Stimulated activated naive CD4-positive, alpha-beta T cell (primary cell): ENCODE data around the gene TEX10.
"Not testable (repeated sequence)": the region's sequence is repeated elsewhere in the genome, so short reads cannot be mapped to it uniquely, and the experiment has no call there.

Experiments used
- DNase-seq, 6 experiments: peaks; one replicate each; lab custom pipeline; 2025; lab: John Stamatoyannopoulos, UW

TEX10 gene

GRCh38 chr9:100350188-100350587, 2.6 kb downstream of the TEX10 start:
- no peak for DNase-seq

GRCh38 chr9:100346836-100347235, 5.9 kb downstream of the TEX10 start:
- DNase-seq = no peak

- no peak for DNase-seq
Observed at GRCh38 chr9:100341889-100342288, 10.9 kb downstream of the TEX10 start.

GRCh38 chr9:100340224-100340623, 12.5 kb downstream of the TEX10 start:
- no peak for DNase-seq

DNA sequence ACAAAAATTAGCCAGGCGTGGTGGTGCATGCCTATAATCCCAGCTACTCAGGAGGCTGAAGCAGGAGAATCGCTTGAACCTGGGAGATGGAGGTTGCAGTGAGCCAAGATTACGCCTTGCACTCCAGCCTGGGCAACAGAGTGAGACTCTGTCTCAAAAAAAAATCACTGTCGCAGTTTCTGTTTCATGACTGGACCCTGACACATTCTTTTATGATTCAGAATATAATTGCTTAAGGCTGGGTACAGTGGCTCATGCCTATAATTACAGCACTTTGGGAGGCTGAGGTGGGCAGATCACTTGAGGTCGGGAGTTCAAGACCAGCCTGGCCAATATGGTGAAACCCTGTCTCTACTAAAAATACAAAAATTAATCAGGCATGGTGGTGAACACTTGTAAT, 14.0 kb downstream of the TEX10 start:
- not testable (repeated sequence) for DNase-seq

GRCh38 chr9:100324594-100325200, 28.0 kb downstream of the TEX10 start:
- peak in 3 of 6 experiments; percentile 5 to 32 (median 27) for DNase-seq

GRCh38 chr9:100322954-100323536, 29.7 kb downstream of the TEX10 start:
- DNase-seq = peak in 1 of 6 experiments; percentile 1

DNA sequence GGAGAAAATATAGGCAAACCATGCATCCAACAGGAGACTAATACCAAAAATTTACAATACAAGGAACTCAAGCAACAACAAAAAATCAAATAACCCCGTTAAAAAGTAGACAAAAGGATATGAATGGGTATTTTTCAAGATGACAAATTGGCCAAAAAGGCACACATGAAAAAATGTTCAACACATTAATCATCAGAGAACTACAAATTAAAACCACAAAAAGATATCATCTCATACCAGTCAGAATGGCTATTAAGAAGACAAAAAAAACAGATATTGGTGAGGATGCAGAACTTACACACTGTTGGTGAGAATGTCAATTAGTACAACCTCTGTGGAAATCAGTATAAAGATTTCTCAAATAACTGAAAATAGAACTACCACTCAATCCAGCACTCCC, 35.0 kb downstream of the TEX10 start:
- DNase-seq = no peak

DNA sequence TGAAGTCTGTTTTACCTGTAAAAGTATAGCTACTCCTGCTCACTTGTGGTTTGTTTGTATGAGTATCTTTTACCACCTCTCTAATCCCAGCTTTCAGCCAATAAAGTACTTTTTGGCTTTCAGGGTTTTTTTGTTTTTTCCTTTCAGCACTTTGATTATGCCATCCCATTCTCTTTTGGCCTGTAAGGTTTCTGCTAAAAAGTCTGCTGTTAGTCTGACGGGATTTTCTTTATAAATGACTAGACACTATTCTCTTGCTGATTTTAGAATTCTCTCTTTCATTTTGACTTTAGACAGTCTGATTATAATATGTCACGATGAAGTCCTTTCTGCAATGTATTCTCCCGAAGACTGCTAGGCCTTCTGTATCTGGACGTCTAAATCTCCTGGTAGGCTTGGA, 37.2 kb downstream of the TEX10 start:
- no peak for DNase-seq

- no peak for DNase-seq
Observed at GRCh38 chr9:100309992-100310391, 42.8 kb downstream of the TEX10 start.

DNA sequence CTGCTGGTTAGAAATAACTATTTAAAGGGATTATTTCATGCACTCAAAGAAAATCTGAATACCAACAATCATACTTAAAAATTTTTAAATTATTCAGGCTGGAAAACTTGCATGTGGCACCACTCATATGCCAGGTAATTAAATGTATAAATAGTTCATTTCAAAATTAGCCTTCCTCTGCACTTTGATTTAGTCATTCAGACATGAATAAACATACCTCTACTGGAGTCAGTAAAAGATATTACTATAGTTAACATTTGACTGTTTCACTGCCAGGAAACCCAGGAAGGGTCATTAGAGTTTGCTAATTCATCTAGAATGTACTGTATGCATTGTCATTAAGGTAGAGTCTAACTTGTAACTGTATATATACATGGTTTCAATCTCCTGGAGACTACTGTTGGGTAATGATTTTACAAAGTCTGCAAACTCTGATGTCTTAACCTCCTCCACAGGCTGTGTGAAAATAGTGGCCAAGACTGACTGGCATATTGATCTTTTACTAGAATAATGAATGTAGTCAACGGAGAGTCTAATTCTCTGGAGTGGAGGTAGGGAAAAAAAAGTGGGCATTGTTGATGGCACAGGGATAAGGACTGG, 43.7 kb downstream of the TEX10 start:
- no peak for DNase-seq

DNA sequence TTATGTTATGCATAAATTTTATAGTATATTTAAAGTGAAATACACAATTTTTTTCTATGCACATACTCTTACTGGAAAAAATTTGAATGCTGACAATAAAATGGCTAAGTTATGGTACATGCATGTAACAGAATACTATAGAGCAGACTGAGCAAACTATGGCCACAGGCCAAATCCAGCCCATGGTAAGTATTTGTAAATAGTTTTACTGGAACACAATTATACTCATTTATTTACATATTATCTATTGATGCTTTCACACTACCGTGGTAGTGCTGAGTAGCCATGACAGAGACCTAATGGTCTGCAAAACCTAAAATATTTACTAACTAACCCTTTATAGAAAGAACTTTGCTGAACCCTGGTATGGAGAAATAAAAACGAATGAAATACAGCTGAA, 45.7 kb downstream of the TEX10 start:
- DNase-seq = no peak

DNA sequence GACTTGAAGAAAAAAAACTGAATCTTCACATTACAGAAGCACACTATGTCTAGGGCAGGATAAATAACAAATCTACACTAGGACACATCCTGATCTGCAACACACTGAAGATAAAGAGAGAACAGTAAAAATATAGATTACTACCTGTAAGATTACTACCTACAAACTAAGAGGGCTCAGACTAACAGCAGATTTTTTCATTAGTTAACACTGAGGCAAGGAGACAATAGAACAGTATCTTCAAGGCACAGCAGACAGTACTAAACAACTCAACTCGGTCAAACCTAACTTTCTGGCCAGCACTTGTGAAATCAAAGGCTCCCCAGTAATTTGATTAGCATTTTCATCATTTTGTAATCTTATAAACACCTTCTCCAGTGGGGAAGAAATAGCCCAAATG, 46.5 kb downstream of the TEX10 start:
- no peak for DNase-seq

- DNase-seq = no peak
Observed at GRCh38 chr9:100303747-100304146, 49.0 kb downstream of the TEX10 start.

DNA sequence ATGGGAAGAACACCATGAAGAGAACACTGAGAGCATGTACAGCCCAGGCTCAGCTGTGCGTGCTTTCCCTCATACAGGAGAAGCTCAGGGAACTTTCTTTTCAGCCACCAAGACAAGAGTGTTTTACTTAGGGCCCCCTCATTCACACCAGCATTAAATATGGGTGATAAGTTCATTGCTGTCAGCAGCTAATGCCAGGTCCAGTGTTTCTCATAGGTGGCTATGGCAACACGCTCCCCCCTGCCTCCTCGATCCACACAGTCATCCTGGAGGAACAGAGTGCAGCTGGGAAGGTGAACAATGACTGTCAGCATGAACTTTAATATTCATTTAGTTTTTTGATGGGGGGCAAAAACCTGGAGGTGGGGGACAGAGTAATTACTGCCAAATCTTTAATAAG, 54.4 kb downstream of the TEX10 start:
- no peak for DNase-seq

DNA sequence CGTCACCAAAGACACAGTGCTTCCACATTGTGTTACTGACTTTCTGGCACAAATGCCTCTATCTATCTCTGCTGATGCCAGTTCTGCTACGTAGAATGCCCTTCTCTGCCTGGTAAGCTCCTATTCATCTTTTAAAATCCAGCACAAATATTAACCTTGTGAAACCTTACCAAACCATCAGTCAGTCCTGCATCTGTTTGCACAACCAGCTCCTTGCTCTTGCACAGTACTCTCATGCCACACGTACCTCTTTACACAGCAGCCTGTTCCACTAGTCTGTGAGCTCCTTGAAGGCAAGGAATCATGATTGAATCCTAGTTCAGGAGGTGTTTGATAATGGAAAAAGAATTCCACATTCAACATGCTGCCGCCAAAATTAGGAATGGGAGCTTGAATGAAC, 56.3 kb downstream of the TEX10 start:
- DNase-seq = no peak

GRCh38 chr9:100295240-100295639, 57.5 kb downstream of the TEX10 start:
- no peak for DNase-seq

DNA sequence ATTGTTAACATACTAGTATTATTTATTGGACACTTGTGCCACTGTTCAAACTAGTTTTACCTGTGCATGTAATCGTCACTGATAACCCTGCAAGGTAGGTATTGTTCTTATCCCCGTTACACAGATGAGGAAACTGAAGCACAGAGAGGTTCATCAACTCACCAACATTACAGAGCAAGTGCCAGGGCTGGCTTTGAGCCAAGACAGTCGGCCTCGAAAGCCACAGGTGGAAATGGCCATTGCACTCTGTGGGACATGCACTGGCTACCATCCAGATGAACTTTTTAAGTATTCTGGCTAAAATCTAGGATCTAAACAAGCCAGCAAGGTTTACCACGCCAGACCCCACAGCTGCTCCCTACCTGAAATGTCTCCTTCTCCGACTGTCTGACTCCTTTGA, 57.9 kb downstream of the TEX10 start:
- DNase-seq = no peak

DNA sequence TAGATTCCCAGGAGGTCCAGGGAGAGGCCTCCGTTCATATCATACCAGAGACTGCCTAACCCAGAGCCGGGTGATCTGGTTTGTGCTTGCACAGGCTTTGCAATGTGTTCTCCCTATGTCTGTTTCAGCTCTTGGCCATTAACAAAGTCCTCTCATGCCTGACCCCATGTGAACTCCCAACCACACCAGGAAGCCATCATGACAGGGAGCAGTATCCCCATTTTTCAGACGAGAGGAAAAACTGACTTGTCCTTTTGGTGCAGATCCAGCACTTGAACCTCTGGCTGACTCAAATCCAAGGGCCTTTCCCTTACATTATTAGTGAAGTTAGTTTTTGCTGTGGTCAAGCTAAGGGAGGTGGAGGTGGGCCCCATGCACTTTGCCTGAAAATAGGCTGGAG, 58.4 kb downstream of the TEX10 start:
- DNase-seq = no peak

- DNase-seq = no peak
Observed at GRCh38 chr9:100292414-100292813, 60.3 kb downstream of the TEX10 start.

GRCh38 chr9:100290714-100291113, 62.0 kb downstream of the TEX10 start:
- no peak for DNase-seq

- no peak for DNase-seq
Observed at GRCh38 chr9:100287186-100287585, 65.6 kb downstream of the TEX10 start.

DNA sequence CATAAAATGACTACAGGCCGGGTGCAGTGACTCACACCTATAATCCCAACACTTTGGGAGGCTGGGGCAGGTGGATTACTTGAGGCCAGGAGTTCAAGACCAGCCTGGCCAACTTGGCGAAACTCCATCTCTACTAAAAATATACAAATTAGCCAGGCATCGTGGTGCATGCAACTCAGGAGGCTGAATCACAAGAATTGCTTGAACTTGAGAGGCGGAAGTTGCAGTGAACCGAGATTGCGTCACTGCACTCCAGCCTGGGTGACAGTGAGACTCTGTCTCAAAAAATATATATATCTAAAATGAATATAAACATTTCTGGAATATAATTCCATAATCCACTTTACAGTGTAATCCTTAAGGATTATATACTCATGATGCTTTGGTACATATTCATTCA, 66.5 kb downstream of the TEX10 start:
- DNase-seq = no peak

DNA sequence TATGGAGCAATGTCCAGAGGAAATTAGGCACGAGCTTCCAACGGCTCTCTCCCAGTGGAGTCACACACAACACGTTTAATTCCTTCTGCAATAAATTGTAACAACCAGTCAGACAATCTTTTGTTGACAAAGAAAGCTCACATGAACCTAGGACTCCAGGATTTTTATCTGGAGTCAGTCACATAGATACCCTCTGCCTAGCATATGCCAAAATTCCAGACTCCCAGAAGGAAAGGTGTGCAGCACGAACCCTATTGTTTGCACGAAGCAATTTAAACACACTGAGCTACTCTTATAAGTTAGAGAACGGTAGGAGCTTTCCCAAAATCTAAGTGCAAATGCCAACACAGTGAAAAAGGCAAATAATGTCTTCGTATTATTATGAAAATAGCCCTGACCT, 67.1 kb downstream of the TEX10 start:
- no peak for DNase-seq
